SIG-M5 (cell line): ENCODE measurements around the gene KIF26A.

Experiments
- DNase-seq: peaks from one replicate; lab custom pipeline; 2025; lab: John Stamatoyannopoulos, UW

The KIF26A gene

DNA sequence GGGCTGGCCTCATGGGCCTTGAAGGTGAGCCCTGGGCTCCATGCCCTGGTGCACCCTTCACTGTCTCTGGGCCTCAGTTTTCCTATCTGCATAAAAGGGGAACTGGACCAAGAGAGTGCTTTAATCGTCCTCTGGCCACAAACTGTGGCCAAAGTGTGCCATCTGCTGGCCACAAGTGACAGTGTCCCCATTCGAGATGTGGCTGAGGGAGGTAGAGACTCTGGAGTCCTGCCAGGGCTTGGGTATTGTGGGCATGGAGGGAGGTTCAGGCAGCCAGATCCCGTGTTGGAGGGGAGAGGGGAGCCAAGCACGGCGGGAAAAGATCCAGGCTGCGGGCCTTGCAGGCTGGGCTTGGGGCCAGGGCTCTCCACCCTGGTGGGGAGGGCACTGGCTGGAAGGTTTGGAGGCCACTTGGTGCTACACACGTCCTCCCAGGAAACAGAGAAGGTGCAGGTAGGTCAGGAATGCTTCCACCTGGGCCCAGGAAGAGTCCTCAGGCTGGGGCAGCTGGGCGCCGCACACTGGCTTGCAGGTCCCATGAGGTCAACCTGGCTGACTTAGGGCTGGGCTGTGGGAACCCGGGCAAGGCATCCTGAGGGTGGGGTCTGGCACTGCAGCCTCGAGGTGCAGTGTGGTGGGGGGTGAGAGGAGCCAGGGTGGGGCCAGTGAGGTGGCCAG, 7.3 kb upstream of the KIF26A start:
- no peak for DNase-seq

DNA sequence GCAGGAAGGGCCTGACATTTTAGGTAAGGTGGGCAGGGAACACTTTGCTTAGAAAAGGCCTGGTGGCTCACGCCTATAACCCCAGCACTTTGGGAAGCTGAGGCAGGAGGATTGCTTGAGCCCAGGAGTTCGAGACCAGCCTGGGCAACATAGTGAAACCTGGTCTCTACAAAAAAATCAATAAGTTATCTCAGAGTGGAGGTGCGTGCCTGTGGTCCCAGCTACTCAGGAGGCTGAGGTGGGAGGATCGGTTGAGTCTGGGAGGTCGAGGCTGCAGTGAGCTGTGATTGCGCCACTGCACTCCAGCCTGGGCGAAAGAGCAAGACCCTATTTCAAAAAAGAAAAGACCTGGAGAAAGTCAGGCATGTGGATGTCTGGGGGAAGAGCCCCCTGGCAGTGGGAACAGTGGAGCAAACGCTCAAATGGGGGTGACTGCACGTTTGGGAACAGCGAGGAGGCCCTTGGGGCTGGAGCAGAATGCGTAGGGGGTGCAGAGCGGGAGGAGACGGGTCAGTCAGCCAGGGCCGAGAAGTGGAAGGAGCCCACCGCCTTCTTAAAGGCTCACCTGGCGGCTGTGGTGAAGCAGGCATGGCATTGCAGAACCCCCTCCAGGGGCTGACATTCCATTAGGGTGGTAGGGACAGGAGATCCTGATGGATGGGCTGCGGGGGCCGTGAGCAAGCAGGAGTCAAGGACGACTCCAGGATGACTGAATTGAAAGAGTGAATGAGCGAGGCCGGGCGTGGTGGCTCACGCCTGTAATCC, 6.2 kb upstream of the KIF26A start:
- DNase-seq: no peak

DNA sequence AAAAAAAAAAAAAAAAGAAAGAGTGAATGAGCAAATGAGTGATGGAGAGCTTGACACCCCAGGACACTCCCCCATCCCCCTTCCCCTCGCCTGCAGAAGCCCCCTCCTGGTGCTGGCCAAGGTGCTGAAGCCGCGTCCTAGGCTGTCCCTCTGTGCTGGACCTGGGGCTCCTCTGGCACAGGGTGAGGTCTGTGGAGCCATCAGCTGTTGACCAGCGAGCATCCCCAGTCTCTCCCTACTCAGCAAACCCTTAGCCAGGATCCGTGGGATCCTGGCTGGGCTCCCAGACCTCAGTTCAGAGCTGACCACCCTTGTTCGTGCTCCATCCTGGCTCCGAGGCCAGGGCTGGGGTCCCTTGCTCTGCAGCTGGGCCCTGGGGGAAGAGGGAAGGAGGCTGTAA, 5.4 kb upstream of the KIF26A start:
- DNase-seq: no peak

GRCh38 chr14:104133496-104133895, 4.9 kb upstream of the KIF26A start:
- DNase-seq: no peak

DNA sequence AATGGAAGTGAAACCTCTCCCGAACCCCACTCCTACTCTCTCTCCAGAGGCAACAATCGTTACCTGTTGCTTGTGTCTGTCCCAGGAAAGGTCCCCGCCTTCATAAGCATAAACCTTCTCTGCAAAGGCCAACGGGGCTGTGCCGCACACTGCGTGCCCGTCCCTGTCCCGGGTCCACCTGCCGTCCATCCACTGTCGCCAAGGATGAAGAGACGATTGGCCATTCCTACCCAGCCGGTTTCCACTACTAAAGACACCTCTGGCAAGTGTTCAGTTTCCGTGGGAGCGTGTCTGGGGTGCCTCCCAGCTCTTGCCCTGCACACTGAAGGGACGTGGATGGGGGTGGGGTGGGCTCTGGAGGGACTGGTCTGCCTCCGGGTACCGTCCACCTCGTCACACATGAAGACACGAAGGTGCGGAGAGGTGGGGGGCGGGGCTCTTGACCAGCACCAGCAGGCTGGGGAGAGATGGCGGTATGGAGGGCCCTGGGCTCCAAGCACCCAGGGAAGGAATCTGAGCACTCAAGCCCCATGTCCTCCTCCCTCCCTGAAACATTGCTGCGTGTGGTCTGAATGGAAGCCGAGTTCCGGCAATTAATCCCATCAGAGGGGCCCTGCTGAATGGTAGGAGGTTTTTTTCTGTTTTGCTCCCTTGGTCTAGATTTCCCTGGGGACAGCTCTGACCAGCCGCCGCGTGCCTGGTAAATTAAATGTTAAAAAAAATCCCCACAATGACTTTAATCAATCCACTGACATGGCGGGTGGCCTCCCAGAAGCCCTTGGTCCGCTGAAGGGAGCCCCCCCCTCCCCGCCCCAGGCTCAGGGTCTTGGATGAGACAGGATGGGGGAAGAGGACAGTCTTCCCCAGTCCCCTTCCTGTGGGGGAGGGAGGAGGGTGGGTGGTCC, 4.1 kb upstream of the KIF26A start:
- no peak for DNase-seq

- no peak for DNase-seq
Observed at GRCh38 chr14:104135121-104135903, 3.1 kb upstream of the KIF26A start.

GRCh38 chr14:104135904-104136471, 2.4 kb upstream of the KIF26A start:
- DNase-seq: no peak

DNA sequence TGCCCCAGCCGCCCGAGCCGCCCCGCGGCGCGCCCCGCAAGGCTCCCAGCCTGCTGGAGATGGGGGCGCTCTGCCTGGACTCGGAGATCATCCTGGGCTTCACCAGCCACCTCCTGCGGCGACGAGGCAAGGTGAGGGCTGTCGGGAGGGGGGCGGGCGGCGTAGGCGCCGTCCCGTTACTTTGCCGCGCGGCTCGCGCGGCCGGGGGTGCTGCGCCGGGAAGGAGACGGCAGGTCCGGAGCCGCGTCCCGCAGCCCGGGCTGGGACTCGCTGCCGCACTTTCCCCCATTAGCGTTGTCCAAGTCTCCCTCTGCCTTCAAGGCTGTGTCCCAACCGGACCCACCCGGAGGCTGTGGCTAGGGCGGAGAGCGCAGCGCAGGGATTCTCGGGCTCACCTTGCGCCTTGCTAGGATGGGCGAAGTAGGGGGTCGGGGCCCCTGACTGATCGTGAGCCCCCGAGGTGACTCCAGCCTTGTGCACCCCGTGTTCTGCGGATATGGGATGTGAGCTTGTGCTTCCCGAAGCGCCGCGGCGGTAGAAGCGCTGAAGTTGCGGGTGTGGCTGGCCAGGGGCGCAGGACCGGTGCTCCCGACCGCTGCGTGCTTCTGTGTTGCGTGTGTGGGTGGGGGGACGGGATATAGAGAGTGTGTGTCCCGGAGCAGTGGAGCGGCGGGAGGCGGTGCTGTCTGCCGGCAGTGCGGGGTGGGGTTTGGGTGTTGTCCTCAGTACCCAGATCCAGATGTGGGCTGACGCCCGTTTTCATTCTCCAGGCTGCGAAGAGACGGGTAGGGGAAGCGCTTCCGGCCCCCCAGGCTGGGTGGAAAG, 1.7 kb upstream of the KIF26A start:
- no peak for DNase-seq

DNA sequence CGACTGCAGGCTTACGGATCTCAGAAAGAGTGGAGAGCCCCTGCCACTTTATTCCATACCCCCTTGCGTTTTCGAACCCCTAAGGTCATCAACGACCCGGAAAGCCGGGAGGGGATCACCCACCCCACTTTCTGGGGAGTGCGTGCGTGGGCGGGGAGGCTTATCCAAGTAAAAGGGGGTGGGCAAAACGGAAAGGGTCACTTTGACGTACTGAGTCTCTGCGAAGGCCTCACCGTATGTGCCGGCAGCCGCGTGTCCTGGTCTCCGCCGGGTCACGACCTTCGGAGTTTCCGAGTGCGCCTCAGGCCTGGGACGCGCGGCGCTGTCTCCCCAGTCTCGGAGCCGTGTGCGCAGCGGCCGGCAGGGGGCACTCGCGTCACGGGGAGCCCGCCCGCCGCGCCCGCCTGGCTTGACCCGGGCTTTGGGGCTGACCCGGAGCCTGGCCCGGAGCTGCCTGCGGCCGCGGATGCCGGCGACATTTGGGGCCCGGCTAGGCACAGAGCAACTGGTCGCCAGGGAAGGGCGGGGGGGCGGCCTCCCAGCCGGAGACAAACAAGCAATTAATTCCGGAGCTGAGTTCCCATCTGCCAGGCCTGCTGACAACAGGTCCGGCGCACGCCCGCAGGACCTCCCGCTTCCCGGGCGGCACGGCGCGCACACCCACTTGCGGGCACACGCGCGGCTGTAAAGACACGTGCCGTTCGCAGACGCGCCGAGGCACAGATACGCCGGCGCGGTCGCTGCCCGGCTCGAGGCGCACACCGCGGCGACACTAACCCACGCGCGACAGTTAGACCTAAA, 890 bp upstream of the KIF26A start:
- DNase-seq: no peak

- no peak for DNase-seq
Observed at GRCh38 chr14:104138718-104139459, 502 bp downstream of the KIF26A start.

DNA sequence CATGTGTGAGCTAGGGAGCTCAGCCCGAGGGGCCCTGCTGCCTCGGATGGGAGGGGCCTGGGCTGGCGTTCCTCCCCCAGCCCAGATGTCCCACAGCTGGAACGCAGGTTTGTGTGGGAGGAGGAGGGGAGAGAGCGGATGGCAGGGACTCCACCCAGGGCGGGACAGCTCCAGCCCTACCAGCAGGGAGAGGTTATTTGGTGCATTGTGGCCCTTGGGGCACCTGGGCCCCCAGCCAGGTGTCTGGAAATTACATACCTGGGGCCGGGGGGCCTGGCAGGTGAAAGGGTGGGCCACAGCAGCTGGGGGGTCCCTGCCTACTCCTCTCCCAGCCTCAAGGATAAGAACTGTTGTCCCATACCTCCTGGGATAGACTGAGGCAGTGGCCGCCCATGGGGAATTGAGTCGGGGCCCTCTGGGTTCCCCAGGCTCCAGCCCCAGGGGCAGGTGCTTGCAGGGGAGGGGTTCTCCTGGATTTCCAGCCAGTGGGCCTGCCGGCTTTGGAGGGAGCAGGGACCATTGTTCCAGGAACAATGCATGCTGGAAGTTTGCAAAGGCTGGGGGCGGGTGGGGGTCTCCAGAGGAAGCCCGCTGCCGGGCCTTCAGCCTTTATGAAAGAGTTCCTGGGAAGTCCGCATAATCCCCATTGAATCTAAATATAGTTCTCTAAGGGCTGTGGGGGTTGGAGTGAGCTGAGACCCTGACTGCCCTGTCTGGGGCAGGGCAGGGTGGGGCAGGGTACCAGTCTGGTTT, 1.2 kb downstream of the KIF26A start:
- DNase-seq: no peak

DNA sequence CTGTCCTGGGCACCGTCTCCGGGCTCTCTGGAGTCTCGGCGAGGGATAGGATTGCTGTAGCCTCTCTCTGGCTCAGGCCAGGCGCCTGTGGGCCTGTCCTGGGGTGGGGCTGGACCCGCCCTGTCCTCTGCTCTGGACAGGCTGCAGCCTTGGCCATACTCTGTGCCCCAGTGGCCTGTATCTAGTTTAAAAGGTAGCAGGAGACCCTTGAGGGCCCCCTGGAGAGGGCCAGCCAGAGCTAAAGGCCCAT, 1.8 kb downstream of the KIF26A start:
- DNase-seq: no peak

- DNase-seq: no peak
Observed at GRCh38 chr14:104140463-104141331, 2.3 kb downstream of the KIF26A start.

- DNase-seq: no peak
Observed at GRCh38 chr14:104141621-104142091, 3.3 kb downstream of the KIF26A start.

DNA sequence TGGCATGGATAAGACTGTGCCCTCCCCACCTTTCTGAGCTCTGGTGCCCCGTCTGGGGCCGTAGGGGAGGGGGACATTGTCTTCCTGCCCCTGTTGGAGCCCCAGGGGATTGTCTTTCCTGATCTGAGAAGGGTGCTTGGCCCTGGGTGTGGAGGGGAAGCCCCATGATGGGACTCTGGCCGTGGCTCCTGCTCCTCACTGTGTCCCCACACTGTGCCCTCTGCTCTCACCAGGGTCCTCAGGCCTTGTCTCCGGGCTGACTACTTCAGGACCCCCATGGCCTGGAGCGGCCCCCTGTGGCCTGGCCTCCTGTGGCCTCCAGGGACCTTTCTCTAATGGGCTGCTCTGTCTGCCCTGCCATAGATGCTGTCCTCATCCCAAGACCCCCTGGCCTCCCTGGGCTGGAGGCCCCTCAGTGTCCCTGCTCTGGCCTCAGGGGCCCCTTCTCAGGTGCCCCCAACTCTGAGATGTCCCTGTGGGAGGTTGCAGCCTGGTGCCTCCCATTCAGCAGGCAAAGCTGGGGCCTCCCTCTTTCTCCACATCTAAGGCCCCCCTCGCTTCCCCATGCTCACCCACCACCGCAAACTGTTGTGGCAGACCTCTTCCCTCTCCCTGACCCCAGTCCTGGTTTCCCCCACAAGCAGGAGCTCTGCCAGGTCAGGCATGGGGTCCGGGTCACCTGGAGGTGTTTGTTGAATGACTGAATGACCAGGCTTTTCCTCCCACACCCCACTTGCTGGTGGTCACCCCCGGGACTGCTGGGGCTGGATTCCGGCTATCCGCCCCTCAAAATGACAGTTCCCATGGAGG, 4.0 kb downstream of the KIF26A start:
- DNase-seq: no peak

GRCh38 chr14:104142946-104143470, 4.6 kb downstream of the KIF26A start:
- no peak for DNase-seq
